HCT116 (cell line): ENCODE data around the gene SENP3. TPM values are rescaled to one million over a fixed set of nuclear protein-coding genes. Genes with fewer than 3 reads are reported as not detected.

ENCODE experiments used
- ATAC-seq: fragments of 200-7000 bp; cut with Tn5 transposase; 2 replicates; pipeline ENCODE4 v1.9.1; 2020; ENCODE audit warnings: mild to moderate bottlenecking, moderate library complexity
- BruUV-seq: library from RNA; stranded (reverse); fragments of 400-500 nt; replicated peaks from 2 replicates; lab custom pipeline; 2021; lab: Mats Ljungman, UMichigan
- CTCF ChIA-PET: fragments of 300-600 bp; sonication (Branson Sonifier 250); formaldehyde crosslinking; loops from one replicate; lab custom pipeline; 2021; ENCODE audit warnings: antibody characterized with exemption; lab: Charles Lee
- POLR2A ChIA-PET: fragments of 300-600, 350-600 bp; sonication (Branson Sonifier 250); formaldehyde crosslinking; loops from one replicate; lab custom pipeline; 2021; ENCODE audit warnings: antibody characterized with exemption; lab: Charles Lee
- RAD21 ChIA-PET, 2 experiments: fragments of 300-600 bp; sonication (Branson Sonifier 250); formaldehyde crosslinking; loops; one replicate each; lab custom pipeline; 2023; ENCODE audit warnings: low total read pairs in 2 of 2; ENCODE audit not compliant: uncharacterized antibody in 2 of 2, unreplicated experiment in 2 of 2, low non-redundant PET in 1 of 2; lab: Charles Lee
- DNase-seq: peaks from one replicate; pipeline ENCODE4 v3.0.0-alpha.2; 2010; ENCODE audit warnings: low read depth, low spot score
- H2AFZ ChIP-seq: fragments of 200-600 bp; shearing (Covaris generic), sonication (generic); 2 replicates; pipeline ENCODE4 v1.6.1; 2017; ENCODE audit warnings: low read depth, mixed run types, mixed read lengths, antibody characterized with exemption, low read length; ENCODE audit not compliant: poor library complexity, severe bottlenecking
- H3K27ac ChIP-seq: 2 replicates; pipeline ENCODE4 v1.5.1; 2012; ENCODE audit warnings: low read depth, low read length
- H3K27me3 ChIP-seq: fragments of 200-600 bp; sonication (generic); 2 replicates; pipeline ENCODE4 v1.6.1; 2016; ENCODE audit warnings: mixed run types, low read length, mixed read lengths; ENCODE audit not compliant: insufficient read depth
- H3K36me3 ChIP-seq, 2 experiments: fragments of 200-500 bp in 1 of 2; fragments of 200-600 bp in 1 of 2; sonication (Bioruptor generic) in 1 of 2; sonication (generic) in 1 of 2; 2 replicates each; pipeline versions ENCODE4 v1.5.1 to v1.6.1; 2014 to 2016; ENCODE audit warnings: low read length in 2 of 2, inconsistent platforms in 1 of 2, mixed read lengths in 1 of 2, mixed run types in 1 of 2; ENCODE audit not compliant: insufficient read depth in 2 of 2, control insufficient read depth in 1 of 2
- H3K4me1 ChIP-seq, 2 experiments: fragments of 200-600 bp in 1 of 2; sonication (generic) in 1 of 2; 2 replicates each; pipeline versions ENCODE4 v1.5.1 to v1.6.1; 2012 to 2017; ENCODE audit warnings: low read length in 2 of 2, inconsistent platforms in 1 of 2, mild to moderate bottlenecking in 1 of 2, mixed read lengths in 1 of 2, mixed run types in 1 of 2, moderate library complexity in 1 of 2; ENCODE audit not compliant: insufficient read depth in 2 of 2, control insufficient read depth in 1 of 2
- H3K4me2 ChIP-seq: fragments of 200-600 bp; sonication (generic); 2 replicates; pipeline ENCODE4 v1.6.1; 2017; ENCODE audit warnings: mixed run types, low read length, mixed read lengths
- H3K4me3 ChIP-seq, 2 experiments: fragments of 200-600 bp in 1 of 2; sonication (generic) in 1 of 2; replicated peaks in 1 of 2; 2 replicates each; pipeline ENCODE4 v1.5.1; 2011 to 2016; ENCODE audit warnings: low read length in 2 of 2, control low read depth in 1 of 2, low read depth in 1 of 2, mild to moderate bottlenecking in 1 of 2, mixed read lengths in 1 of 2, mixed run types in 1 of 2
- H3K79me2 ChIP-seq: fragments of 200-600 bp; sonication (generic); 2 replicates; pipeline ENCODE4 v1.6.1; 2017; ENCODE audit warnings: mild to moderate bottlenecking, mixed run types, low read length, moderate library complexity, mixed read lengths; ENCODE audit not compliant: insufficient read depth
- H3K9ac ChIP-seq: fragments of 200-600 bp; sonication (generic); 2 replicates; pipeline ENCODE4 v1.6.1; 2016; ENCODE audit warnings: low read length, mixed read lengths
- H3K9me2 ChIP-seq: fragments of 200-600 bp; sonication (generic), shearing (Covaris generic); 2 replicates; pipeline ENCODE4 v1.6.1; 2017; ENCODE audit warnings: mixed run types, mild to moderate bottlenecking, moderate library complexity; ENCODE audit not compliant: insufficient read depth
- H3K9me3 ChIP-seq, 2 experiments: fragments of 200-500 bp in 1 of 2; fragments of 200-600 bp in 1 of 2; sonication (Bioruptor generic) in 1 of 2; sonication (generic) in 1 of 2; 2 replicates each; pipeline ENCODE4 v1.6.1; 2014 to 2017; ENCODE audit warnings: low read length in 2 of 2, mixed read lengths in 2 of 2, inconsistent platforms in 1 of 2, low read depth in 1 of 2, mild to moderate bottlenecking in 1 of 2, mixed run types in 1 of 2, moderate library complexity in 1 of 2; ENCODE audit not compliant: control insufficient read depth in 1 of 2, insufficient read depth in 1 of 2
- H4K20me1 ChIP-seq: fragments of 200-600 bp; sonication (generic), shearing (Covaris generic); 2 replicates; pipeline ENCODE4 v1.6.1; 2017; ENCODE audit warnings: mixed run types, mild to moderate bottlenecking, moderate library complexity; ENCODE audit not compliant: insufficient read depth
- CBX3 ChIP-seq: IDR thresholded peaks from 2 replicates; pipeline ENCODE4 v1.6.1; 2012; ENCODE audit warnings: low read depth
- CEBPB ChIP-seq: IDR thresholded peaks from 2 replicates; pipeline ENCODE4 v1.6.1; 2012; ENCODE audit warnings: low read depth
- EGR1 ChIP-seq: IDR thresholded peaks from 2 replicates; pipeline ENCODE4 v1.6.1; 2012; ENCODE audit warnings: low read depth
- ELF1 ChIP-seq: IDR thresholded peaks from 2 replicates; pipeline ENCODE4 v1.6.1; 2012; ENCODE audit warnings: low read depth, borderline replicate concordance
- EZH2 ChIP-seq: fragments of 200-600 bp; sonication (generic); IDR thresholded peaks from 2 replicates; pipeline ENCODE4 v1.6.1; 2017; ENCODE audit warnings: antibody characterized with exemption, mixed run types
- EZH2phosphoT487 ChIP-seq: fragments of 200-600 bp; IDR thresholded peaks from 2 replicates; pipeline ENCODE4 v1.6.1; 2018; ENCODE audit warnings: antibody characterized with exemption, borderline replicate concordance
- FOSL1 ChIP-seq: IDR thresholded peaks from 2 replicates; pipeline ENCODE4 v1.6.1; 2012; ENCODE audit warnings: low read depth
- JUND ChIP-seq: IDR thresholded peaks from 2 replicates; pipeline ENCODE4 v1.6.1; 2012
- POLR2AphosphoS5 ChIP-seq: IDR thresholded peaks from 2 replicates; pipeline ENCODE4 v1.6.1; 2011; ENCODE audit warnings: mild to moderate bottlenecking, low read depth, low read length, moderate library complexity
- RAD21 ChIP-seq: IDR thresholded peaks from 2 replicates; pipeline ENCODE4 v1.6.1; 2012; ENCODE audit warnings: low read depth, mild to moderate bottlenecking
- SRF ChIP-seq: IDR thresholded peaks from 2 replicates; pipeline ENCODE4 v1.6.1; 2012; ENCODE audit warnings: low read depth
- YY1 ChIP-seq: IDR thresholded peaks from 2 replicates; pipeline ENCODE4 v1.6.1; 2011; ENCODE audit warnings: low read length, low read depth, moderate library complexity, mild to moderate bottlenecking; ENCODE audit not compliant: insufficient replicate concordance; ENCODE audit errors: extremely low read depth
- ZFX ChIP-seq: fragments of 450-650 bp; IDR thresholded peaks from 2 replicates; pipeline ENCODE4 v1.6.1; 2017
- intact Hi-C: fragments of 100-400 bp; cut with micrococcal nuclease; formaldehyde crosslinking; loops from 2 replicates; pipeline ENCODE4 v1.10.0; 2022
- total RNA-seq: library from RNA; stranded (reverse); gene quantifications from one replicate; pipeline ENCODE4 v1.2.1, GENCODE V29; 2021; ENCODE audit not compliant: unreplicated experiment
- TF ChIP-seq, protein P1 (sequence below), 3 experiments: fragments of 200-600 bp in 1 of 3; sonication (generic) in 1 of 3; IDR thresholded peaks in 2 of 3; conservative IDR thresholded peaks in 1 of 3; 2 replicates each; pipeline ENCODE4 v1.5.1; 2012 to 2017; ENCODE audit warnings: low read depth in 2 of 3, low read length in 2 of 3, antibody characterized with exemption in 1 of 3, borderline replicate concordance in 1 of 3, control low read depth in 1 of 3, mild to moderate bottlenecking in 1 of 3, mixed read lengths in 1 of 3, mixed run types in 1 of 3, moderate library complexity in 1 of 3; ENCODE audit not compliant: insufficient read depth in 1 of 3
- TF ChIP-seq, protein P2 (sequence below): IDR thresholded peaks from 2 replicates; pipeline ENCODE4 v1.6.1; 2011; ENCODE audit warnings: mild to moderate bottlenecking, low read length, moderate library complexity; ENCODE audit not compliant: insufficient replicate concordance; ENCODE audit errors: extremely low read depth
- TF ChIP-seq, protein P3 (sequence below): IDR thresholded peaks from 2 replicates; pipeline ENCODE4 v1.6.1; 2012

SENP3 gene
- total RNA-seq, 1 experiment from 2014 or later = 73.8 TPM

DNA sequence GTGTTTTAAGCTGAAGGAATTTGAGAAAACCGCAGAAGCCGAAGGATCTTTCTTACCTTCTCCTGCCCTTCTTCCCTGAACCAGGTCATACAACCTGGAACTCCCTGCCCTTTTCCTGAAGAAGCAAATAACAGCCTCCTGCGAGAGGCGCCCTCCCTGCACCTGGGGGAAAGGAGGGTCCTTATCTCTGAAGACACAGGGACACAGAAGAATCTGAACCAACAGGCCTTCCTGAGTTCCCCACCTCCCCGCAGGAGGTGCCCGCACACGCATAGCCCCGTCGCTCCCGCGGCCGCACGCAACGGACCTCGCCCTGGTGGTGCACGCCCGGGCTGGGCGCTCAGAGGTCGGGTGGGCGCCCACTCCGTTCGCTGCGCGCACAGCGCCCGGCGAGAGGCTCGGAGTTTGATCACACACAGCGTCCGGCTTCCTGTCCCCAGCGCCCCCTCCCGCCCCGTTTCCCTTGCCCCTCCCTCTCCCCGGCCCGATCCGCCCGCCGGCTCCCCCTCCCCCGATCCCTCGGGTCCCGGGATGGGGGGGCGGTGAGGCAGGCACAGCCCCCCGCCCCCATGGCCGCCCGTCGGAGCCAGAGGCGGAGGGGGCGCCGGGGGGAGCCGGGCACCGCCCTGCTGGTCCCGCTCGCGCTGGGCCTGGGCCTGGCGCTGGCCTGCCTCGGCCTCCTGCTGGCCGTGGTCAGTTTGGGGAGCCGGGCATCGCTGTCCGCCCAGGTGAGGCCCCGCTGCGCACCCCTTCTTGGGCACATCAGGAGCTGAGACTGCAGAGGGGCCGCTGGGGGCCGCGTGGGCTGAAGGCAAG is 12.9 kb upstream of the SENP3 start, which contains the start of gene TNFSF12:
TSS of gene TNFSF12 (plus strand) at position 474 of the 816 bp plus-strand sequence. CDS start at position 570, 96 bp downstream.
- H3K4me2 ChIP-seq = peak within 1 kb of the TSS; percentile 94
- ChIA-PET CTCF (interaction anchor here (0.7 to 1.0 kb wide), 3 partner anchors 12 to 32 kb away, joined by 3 to 5 read pairs (median 4); no protein-coding TSS in a partner anchor), RAD21 (no interaction called here)
- H3K9me2 ChIP-seq = no peaks in the 10 kb centered on the region
- H4K20me1 ChIP-seq = no peaks in the 10 kb centered on the region
- H3K27me3 ChIP-seq = no peaks in the 10 kb centered on the region
- no TSS peak for BruUV-seq
- ATAC-seq = peak; percentile 81
- intact Hi-C loops = no loop called here
- H3K9me3 ChIP-seq = no peaks in the 10 kb centered on the region
- peak within 1 kb of the TSS; percentile 63 to 70 for H3K4me3 ChIP-seq
- TF ChIP-seq JUND (no peak), CEBPB (no peak), SRF (no peak), RAD21 (0 out of 2 replicates have a peak, but pooled peaks have one; percentile 7), ZFX (peak; percentile 78), EZH2 (no peak), ELF1 (no peak), EZH2phosphoT487 (no peak), POLR2AphosphoS5 (peak; percentile 67), YY1 (no peak), CBX3 (no peak), FOSL1 (no peak), EGR1 (no peak)
- TF ChIP-seq, protein P1, sequence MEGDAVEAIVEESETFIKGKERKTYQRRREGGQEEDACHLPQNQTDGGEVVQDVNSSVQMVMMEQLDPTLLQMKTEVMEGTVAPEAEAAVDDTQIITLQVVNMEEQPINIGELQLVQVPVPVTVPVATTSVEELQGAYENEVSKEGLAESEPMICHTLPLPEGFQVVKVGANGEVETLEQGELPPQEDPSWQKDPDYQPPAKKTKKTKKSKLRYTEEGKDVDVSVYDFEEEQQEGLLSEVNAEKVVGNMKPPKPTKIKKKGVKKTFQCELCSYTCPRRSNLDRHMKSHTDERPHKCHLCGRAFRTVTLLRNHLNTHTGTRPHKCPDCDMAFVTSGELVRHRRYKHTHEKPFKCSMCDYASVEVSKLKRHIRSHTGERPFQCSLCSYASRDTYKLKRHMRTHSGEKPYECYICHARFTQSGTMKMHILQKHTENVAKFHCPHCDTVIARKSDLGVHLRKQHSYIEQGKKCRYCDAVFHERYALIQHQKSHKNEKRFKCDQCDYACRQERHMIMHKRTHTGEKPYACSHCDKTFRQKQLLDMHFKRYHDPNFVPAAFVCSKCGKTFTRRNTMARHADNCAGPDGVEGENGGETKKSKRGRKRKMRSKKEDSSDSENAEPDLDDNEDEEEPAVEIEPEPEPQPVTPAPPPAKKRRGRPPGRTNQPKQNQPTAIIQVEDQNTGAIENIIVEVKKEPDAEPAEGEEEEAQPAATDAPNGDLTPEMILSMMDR (IDR thresholded peaks at IDR 0.05 in 2 of 3, conservative IDR thresholded peaks at IDR 0.05 in 1 of 3; ENCODE audit: borderline replicate concordance in 1 of 3, insufficient read depth in 1 of 3, low read depth in 2 of 3, low read length in 2 of 3) = peak in 1 of 3 experiments; percentile 9; a peak in 1 of 6 replicates
- TF ChIP-seq, protein P2, sequence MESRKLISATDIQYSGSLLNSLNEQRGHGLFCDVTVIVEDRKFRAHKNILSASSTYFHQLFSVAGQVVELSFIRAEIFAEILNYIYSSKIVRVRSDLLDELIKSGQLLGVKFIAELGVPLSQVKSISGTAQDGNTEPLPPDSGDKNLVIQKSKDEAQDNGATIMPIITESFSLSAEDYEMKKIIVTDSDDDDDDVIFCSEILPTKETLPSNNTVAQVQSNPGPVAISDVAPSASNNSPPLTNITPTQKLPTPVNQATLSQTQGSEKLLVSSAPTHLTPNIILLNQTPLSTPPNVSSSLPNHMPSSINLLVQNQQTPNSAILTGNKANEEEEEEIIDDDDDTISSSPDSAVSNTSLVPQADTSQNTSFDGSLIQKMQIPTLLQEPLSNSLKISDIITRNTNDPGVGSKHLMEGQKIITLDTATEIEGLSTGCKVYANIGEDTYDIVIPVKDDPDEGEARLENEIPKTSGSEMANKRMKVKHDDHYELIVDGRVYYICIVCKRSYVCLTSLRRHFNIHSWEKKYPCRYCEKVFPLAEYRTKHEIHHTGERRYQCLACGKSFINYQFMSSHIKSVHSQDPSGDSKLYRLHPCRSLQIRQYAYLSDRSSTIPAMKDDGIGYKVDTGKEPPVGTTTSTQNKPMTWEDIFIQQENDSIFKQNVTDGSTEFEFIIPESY = no peak
- TF ChIP-seq, protein P3, sequence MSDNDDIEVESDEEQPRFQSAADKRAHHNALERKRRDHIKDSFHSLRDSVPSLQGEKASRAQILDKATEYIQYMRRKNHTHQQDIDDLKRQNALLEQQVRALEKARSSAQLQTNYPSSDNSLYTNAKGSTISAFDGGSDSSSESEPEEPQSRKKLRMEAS = peak; percentile 59
- TF ChIP-seq, all 23 proteins: peak for 5
- H3K36me3 ChIP-seq = no peaks in the 10 kb centered on the region
- H3K27ac ChIP-seq = peak within 1 kb of the TSS; percentile 59
- no peaks in the 10 kb centered on the region for H3K79me2 ChIP-seq
- peaks cover 6 to 16% of the 10 kb centered on the region in 2 experiments for H3K4me1 ChIP-seq
- H3K9ac ChIP-seq = peak within 1 kb of the TSS; percentile 61
- peak within 1 kb of the TSS; percentile 74 for H2AFZ ChIP-seq
- POLR2A ChIA-PET = interaction anchor here (0.6 kb wide), 1 partner anchor 145 kb away, joined by 3 read pairs; the partner anchor contains the start of gene TMEM256
- DNase-seq = no peak
